ENCODE results near the gene FHOD1.

Gene FHOD1

GRCh38 chr16:67202956-67203493, 44.3 kb downstream of the FHOD1 start:
- Histone ChIP-seq H3K4me1 (peaks cover 31% of the 10 kb centered on the region), H3K4me2 (ENCODE audit: low read length) (no peak overlapping the region), H3K36me3 (ENCODE audit: control insufficient read depth, insufficient read depth, low read length) (no peaks in the 10 kb centered on the region), H3K27ac (peak overlapping the region; percentile 86), H3K79me2 (no peaks in the 10 kb centered on the region), H2AFZ (no peak overlapping the region), H3K4me3 (ENCODE audit: low read depth, low read length) (no peak overlapping the region), H3K9me3 (ENCODE audit: control insufficient read depth, low read length) (no peaks in the 10 kb centered on the region), H3K27me3 (ENCODE audit: control insufficient read depth, insufficient read depth, low read length) (no peaks in the 10 kb centered on the region), H3K9ac (no peak overlapping the region)
- no peak for TF ChIP-seq CTCF (IDR thresholded peaks at IDR 0.05)

GRCh38 chr16:67202426-67202825, 44.9 kb downstream of the FHOD1 start:
- no peak overlapping the region for H3K9ac ChIP-seq
- H3K9me3 ChIP-seq (ENCODE audit: control insufficient read depth, low read length) = no peaks in the 10 kb centered on the region
- no peak overlapping the region for H3K4me2 ChIP-seq (ENCODE audit: low read length)
- H3K4me3 ChIP-seq (ENCODE audit: low read depth, low read length) = no peak overlapping the region
- no peaks in the 10 kb centered on the region for H3K79me2 ChIP-seq
- H2AFZ ChIP-seq = no peak overlapping the region
- no peaks in the 10 kb centered on the region for H3K27me3 ChIP-seq (ENCODE audit: control insufficient read depth, insufficient read depth, low read length)
- H3K36me3 ChIP-seq (ENCODE audit: control insufficient read depth, insufficient read depth, low read length) = no peaks in the 10 kb centered on the region
- no peak overlapping the region for H3K27ac ChIP-seq
- H3K4me1 ChIP-seq = peaks cover 31% of the 10 kb centered on the region
- TF ChIP-seq CTCF (IDR thresholded peaks at IDR 0.05) = no peak

- Histone ChIP-seq H3K9me3 (ENCODE audit: control insufficient read depth, low read length) (no peaks in the 10 kb centered on the region), H3K4me2 (ENCODE audit: low read length) (no peak overlapping the region), H2AFZ (no peak overlapping the region), H3K27me3 (ENCODE audit: control insufficient read depth, insufficient read depth, low read length) (no peaks in the 10 kb centered on the region), H3K79me2 (no peaks in the 10 kb centered on the region), H3K27ac (no peak overlapping the region), H3K9ac (no peak overlapping the region), H3K4me3 (ENCODE audit: low read depth, low read length) (no peak overlapping the region), H3K36me3 (ENCODE audit: control insufficient read depth, insufficient read depth, low read length) (no peaks in the 10 kb centered on the region), H3K4me1 (peaks cover 31% of the 10 kb centered on the region)
- no peak for TF ChIP-seq CTCF (IDR thresholded peaks at IDR 0.05)
Observed at GRCh38 chr16:67201411-67202345, 45.6 kb downstream of the FHOD1 start.

- Histone ChIP-seq H3K27ac (no peak overlapping the region), H3K4me2 (ENCODE audit: low read length) (peak overlapping the region; percentile 79), H3K4me3 (ENCODE audit: low read depth, low read length) (no peak overlapping the region), H3K4me1 (peaks cover 31% of the 10 kb centered on the region), H3K9me3 (ENCODE audit: control insufficient read depth, low read length) (no peaks in the 10 kb centered on the region), H3K9ac (no peak overlapping the region), H3K27me3 (ENCODE audit: control insufficient read depth, insufficient read depth, low read length) (no peaks in the 10 kb centered on the region), H2AFZ (no peak overlapping the region), H3K36me3 (ENCODE audit: control insufficient read depth, insufficient read depth, low read length) (no peaks in the 10 kb centered on the region), H3K79me2 (no peaks in the 10 kb centered on the region)
- no peak for TF ChIP-seq CTCF (IDR thresholded peaks at IDR 0.05)
Observed at GRCh38 chr16:67200491-67200890, 46.8 kb downstream of the FHOD1 start.
